Spleen (tissue), 7 donors: ENCODE measurements around the gene AFAP1L1.

Source experiments
- POLR2A ChIP-seq, 3 donors: fragments of 450-650 bp; IDR thresholded peaks; one replicate each; pipeline ENCODE4 v1.5.1; 2017; ENCODE audit warnings: antibody characterized with exemption in 3 of 3, mild to moderate bottlenecking in 1 of 3
- POLR2AphosphoS5 ChIP-seq, 3 donors: sonication (generic); formaldehyde crosslinking; IDR thresholded peaks; one replicate each; pipeline ENCODE4 v1.5.1; 2017; ENCODE audit warnings: antibody characterized with exemption in 3 of 3
- TF ChIP-seq, protein P1 (sequence below), 11 experiments: fragments of 200-600 bp in 7 of 11; fragments of 450-650 bp in 4 of 11; sonication (generic) in 4 of 11; IDR thresholded peaks in 8 of 11; conservative IDR thresholded peaks in 3 of 11; 1 replicate in 7 of 11; 2 replicates in 4 of 11; pipeline versions ENCODE4 v1.4.0 to v1.8.0; 2016 to 2021; ENCODE audit warnings: antibody characterized with exemption in 11 of 11, inconsistent platforms in 4 of 11, mild to moderate bottlenecking in 1 of 11
- donor health status: DM: no; HTN: no; CAD: no; lungs with moderate emphysema.
- donor health status: DM: no; HTN: no; CAD: no.
- donor health status: DM: no; HTN: no; CAD: no.

DNA sequence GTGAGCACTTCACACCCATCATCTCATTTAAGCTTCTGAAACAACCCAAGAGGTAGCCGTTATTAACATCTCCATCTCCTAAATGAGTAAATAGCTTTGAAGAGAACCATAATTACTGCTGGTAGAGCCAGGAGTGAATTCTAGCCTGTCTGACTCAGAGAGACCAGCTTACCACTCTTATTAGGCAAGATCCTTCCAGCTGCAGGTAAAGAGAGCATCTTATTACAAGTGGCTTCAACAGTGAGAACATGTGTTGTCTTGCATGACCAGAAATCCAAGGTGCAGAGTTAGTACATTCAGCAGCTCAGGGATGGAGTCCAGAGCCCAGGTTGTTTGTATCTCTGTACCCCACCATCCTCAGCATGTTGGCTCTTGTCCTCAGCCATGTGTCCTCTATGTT is 10.9 kb upstream of the AFAP1L1 start:
- TF ChIP-seq, protein P1, sequence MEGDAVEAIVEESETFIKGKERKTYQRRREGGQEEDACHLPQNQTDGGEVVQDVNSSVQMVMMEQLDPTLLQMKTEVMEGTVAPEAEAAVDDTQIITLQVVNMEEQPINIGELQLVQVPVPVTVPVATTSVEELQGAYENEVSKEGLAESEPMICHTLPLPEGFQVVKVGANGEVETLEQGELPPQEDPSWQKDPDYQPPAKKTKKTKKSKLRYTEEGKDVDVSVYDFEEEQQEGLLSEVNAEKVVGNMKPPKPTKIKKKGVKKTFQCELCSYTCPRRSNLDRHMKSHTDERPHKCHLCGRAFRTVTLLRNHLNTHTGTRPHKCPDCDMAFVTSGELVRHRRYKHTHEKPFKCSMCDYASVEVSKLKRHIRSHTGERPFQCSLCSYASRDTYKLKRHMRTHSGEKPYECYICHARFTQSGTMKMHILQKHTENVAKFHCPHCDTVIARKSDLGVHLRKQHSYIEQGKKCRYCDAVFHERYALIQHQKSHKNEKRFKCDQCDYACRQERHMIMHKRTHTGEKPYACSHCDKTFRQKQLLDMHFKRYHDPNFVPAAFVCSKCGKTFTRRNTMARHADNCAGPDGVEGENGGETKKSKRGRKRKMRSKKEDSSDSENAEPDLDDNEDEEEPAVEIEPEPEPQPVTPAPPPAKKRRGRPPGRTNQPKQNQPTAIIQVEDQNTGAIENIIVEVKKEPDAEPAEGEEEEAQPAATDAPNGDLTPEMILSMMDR (IDR thresholded peaks at IDR 0.05 in 8 of 11, conservative IDR thresholded peaks at IDR 0.05 in 3 of 11): no peak
- TF ChIP-seq POLR2A (IDR thresholded peaks at IDR 0.05) (no peak), POLR2AphosphoS5 (IDR thresholded peaks at IDR 0.05) (no peak)
